OCI-LY1 (cell line): ENCODE results near the gene TEDC2.

ENCODE experiments used
- H2AFZ ChIP-seq: fragments of 200-600 bp; sonication (generic), shearing (Covaris generic); 2 replicates; pipeline ENCODE4 v1.6.0; 2014; ENCODE audit warnings: antibody characterized with exemption, mild to moderate bottlenecking, low read length
- H3F3A ChIP-seq: fragments of 200-600 bp; sonication (generic), shearing (Covaris generic); 2 replicates; pipeline ENCODE4 v1.6.0; 2014; ENCODE audit warnings: mild to moderate bottlenecking, antibody characterized with exemption, low read length, moderate library complexity; ENCODE audit not compliant: insufficient read depth
- H3K27ac ChIP-seq: fragments of 200-600 bp; sonication (generic); 2 replicates; pipeline ENCODE4 v1.5.1; 2014; ENCODE audit warnings: low read length, mixed run types, mild to moderate bottlenecking, low read depth; ENCODE audit not compliant: poor library complexity, severe bottlenecking
- H3K27me3 ChIP-seq: fragments of 200-600 bp; sonication (generic); 2 replicates; pipeline ENCODE4 v1.6.0; 2014; ENCODE audit warnings: antibody characterized with exemption, mild to moderate bottlenecking, low read length, moderate library complexity; ENCODE audit not compliant: insufficient read depth
- H3K36me3 ChIP-seq: fragments of 200-600 bp; sonication (generic); 2 replicates; pipeline ENCODE4 v1.6.1; 2014; ENCODE audit warnings: mild to moderate bottlenecking, antibody characterized with exemption, low read length, moderate library complexity, mixed read lengths; ENCODE audit not compliant: insufficient read depth
- H3K4me1 ChIP-seq: fragments of 200-600 bp; sonication (generic); 2 replicates; pipeline ENCODE4 v1.5.1; 2014; ENCODE audit warnings: mild to moderate bottlenecking, low read length, moderate library complexity; ENCODE audit not compliant: insufficient read depth, severe bottlenecking
- H3K4me2 ChIP-seq: fragments of 200-600 bp; sonication (generic), shearing (Covaris generic); 2 replicates; pipeline ENCODE4 v1.6.1; 2014; ENCODE audit warnings: low read length
- H3K4me3 ChIP-seq: fragments of 200-600 bp; sonication (generic); 2 replicates; pipeline ENCODE4 v1.5.1; 2014; ENCODE audit warnings: low read length, low read depth, mild to moderate bottlenecking, mixed read lengths; ENCODE audit not compliant: poor library complexity, severe bottlenecking
- H3K79me2 ChIP-seq: fragments of 200-600 bp; shearing (Covaris generic); 2 replicates; pipeline ENCODE4 v1.6.1; 2016; ENCODE audit warnings: mixed run types, low read length, mixed read lengths; ENCODE audit not compliant: insufficient read depth
- H3K9ac ChIP-seq: fragments of 200-600 bp; sonication (generic), shearing (Covaris generic); 2 replicates; pipeline ENCODE4 v1.6.1; 2014; ENCODE audit warnings: mild to moderate bottlenecking, low read length, mixed read lengths
- H3K9me2 ChIP-seq: fragments of 200-600 bp; sonication (generic), shearing (Covaris generic); 2 replicates; pipeline ENCODE4 v1.6.1; 2014; ENCODE audit warnings: low read depth, mild to moderate bottlenecking, low read length, mixed read lengths
- H3K9me3 ChIP-seq: fragments of 200-600 bp; shearing (Covaris generic); 2 replicates; pipeline ENCODE4 v1.6.1; 2014; ENCODE audit warnings: low read length, mixed read lengths
- H4K20me1 ChIP-seq: fragments of 200-600 bp; sonication (generic), shearing (Covaris generic); 2 replicates; pipeline ENCODE4 v1.6.0; 2016; ENCODE audit warnings: mild to moderate bottlenecking, low read length; ENCODE audit not compliant: insufficient read depth
- CTCF ChIP-seq: fragments of 200-600 bp; sonication (generic), shearing (Covaris generic); IDR thresholded peaks from 2 replicates; pipeline ENCODE4 v1.5.1; 2017; ENCODE audit warnings: mild to moderate bottlenecking, antibody characterized with exemption, low read length, moderate library complexity, mixed read lengths
- EZH2 ChIP-seq: fragments of 200-600 bp; sonication (generic), shearing (Covaris generic); IDR thresholded peaks from 2 replicates; pipeline ENCODE4 v1.8.0; 2017; ENCODE audit warnings: borderline replicate concordance, mixed run types, mild to moderate bottlenecking, antibody characterized with exemption, low read length, moderate library complexity, mixed read lengths

Gene TEDC2

DNA sequence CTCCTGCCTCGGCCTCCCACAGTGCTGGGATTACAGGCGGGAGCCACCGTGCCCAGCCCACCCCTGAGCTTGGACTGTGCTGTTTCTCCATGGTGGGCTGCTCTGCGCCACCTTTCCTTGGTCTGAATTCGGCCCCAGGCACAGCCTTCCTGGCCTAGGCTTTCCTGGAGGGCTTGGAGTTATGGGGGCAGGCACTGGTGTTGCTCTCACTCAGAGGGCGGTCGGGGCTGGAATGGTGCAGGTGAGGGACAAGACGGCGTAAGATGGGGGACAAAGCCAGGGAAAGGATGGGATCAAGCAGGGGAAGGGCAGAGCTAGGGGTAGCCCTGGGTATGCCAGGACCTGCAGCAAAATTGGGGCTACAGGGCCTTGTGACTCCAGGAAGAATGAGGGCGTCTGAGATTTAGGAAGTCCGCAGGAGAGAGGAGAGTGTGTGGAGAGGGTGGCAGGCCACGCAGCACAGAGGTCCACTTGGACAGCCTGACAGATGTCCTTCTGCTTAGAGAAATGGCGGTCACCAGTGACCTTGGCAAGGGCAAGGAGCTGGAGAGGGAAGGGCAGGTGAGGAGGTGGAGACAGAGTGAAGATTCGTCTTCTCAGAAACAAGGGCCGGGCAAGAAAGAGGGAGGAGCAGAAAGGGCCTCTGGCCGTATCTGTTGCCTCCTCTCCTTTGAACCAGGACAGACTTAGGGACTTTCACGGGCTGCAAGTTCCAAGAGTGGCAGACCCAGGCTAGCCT lies 52.3 kb downstream of the TEDC2 start:
- H2AFZ ChIP-seq, result no peak overlapping the region
- H4K20me1 ChIP-seq, result no peaks in the 10 kb centered on the region

GRCh38 chr16:2512735-2513404 lies 53.0 kb downstream of the TEDC2 start:
- Histone ChIP-seq H3K79me2 (peaks cover 31% of the 10 kb centered on the region), H3K27me3 (no peaks in the 10 kb centered on the region), H3K4me2 (peak overlapping the region; percentile 92), H3K9ac (peak overlapping the region; percentile 71), H3K4me1 (peaks cover 41% of the 10 kb centered on the region), H3K9me3 (no peaks in the 10 kb centered on the region), H3K4me3 (peak overlapping the region; percentile 75), H2AFZ (peak overlapping the region; percentile 93; the same call in 1 of the 2 replicates), H3K9me2 (no peaks in the 10 kb centered on the region), H3F3A (no peaks in the 10 kb centered on the region), H3K27ac (peak overlapping the region; percentile 77), H4K20me1 (no peaks in the 10 kb centered on the region), H3K36me3 (no peaks in the 10 kb centered on the region)
- TF ChIP-seq EZH2 (no peak), CTCF (peak; percentile 59)

More for the DNA sequence above, 52.3 kb downstream of the TEDC2 start:
- Histone ChIP-seq H3K4me1 (peaks cover 43% of the 10 kb centered on the region), H3K27ac (no peak overlapping the region), H3K79me2 (peaks cover 27% of the 10 kb centered on the region), H3F3A (no peaks in the 10 kb centered on the region), H3K27me3 (no peaks in the 10 kb centered on the region), H3K4me2 (no peak overlapping the region), H3K36me3 (no peaks in the 10 kb centered on the region), H3K9ac (no peak overlapping the region), H3K9me3 (no peaks in the 10 kb centered on the region), H3K4me3 (no peak overlapping the region), H3K9me2 (no peaks in the 10 kb centered on the region)
- TF ChIP-seq EZH2 (no peak), CTCF (no peak)

DNA sequence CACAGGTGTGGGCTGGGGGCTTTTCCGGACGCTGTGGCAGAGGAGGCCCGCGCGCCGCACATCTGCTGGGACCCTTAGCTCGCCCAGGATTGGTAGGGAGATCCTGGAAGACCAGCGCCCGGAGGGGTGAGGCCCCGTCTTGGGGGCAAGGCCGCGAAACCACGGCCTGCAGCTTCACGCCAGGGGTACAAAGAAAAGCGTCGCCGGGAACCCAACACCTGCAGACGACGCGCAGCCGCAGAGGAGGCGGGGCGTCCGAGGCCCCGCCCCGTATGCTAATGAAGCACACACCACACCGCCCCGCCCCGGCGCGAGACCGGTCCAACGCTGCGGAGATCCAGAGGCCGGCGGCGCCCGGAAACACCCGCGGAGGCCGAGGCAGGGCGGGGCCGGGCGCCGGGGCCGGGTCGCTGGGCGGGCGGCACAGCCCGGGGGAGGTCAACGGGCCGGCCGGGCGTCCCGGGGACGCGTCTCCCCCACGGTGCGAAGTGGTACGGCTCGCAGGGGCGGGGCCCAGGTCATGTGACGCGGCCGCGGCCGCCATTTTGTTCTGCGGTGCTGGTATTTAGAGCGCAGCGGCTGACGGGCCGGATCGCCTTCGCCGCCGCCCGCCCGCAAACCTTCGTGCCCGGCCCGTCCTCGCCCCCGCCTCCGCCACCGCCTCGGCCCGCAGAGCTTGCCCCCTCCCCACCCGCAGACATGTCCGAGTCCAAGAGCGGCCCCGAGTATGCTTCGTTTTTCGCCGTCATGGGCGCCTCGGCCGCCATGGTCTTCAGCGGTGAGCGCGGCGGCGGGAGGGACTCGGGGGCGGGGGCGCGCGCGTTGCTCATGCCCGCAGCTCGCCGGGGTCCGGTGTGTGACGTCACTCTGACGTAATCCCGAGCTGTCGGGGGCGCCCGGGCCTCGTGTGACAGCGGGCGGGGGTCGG lies 53.8 kb downstream of the TEDC2 start, which contains the start of gene ATP6V0C:
ATP6V0C (plus strand) TSS at position 548 of the 928 bp plus-strand sequence; CDS start at position 700, 152 bp downstream.
- Histone ChIP-seq H3F3A (no peaks in the 10 kb centered on the region), H3K9me3 (no peaks in the 10 kb centered on the region), H4K20me1 (no peaks in the 10 kb centered on the region), H3K27me3 (no peaks in the 10 kb centered on the region), H3K4me1 (peaks cover 41% of the 10 kb centered on the region), H3K9ac (peak within 1 kb of the TSS; percentile 71), H3K27ac (peak within 1 kb of the TSS; percentile 77), H2AFZ (peak within 1 kb of the TSS; percentile 93; the same call in 1 of the 2 replicates), H3K9me2 (no peaks in the 10 kb centered on the region), H3K4me2 (peak within 1 kb of the TSS; percentile 92), H3K36me3 (no peaks in the 10 kb centered on the region), H3K79me2 (peaks cover 33% of the 10 kb centered on the region), H3K4me3 (peak within 1 kb of the TSS; percentile 75)
- TF ChIP-seq EZH2, result no peak
- TF ChIP-seq CTCF, result no peak
